HG03025 (cell line): ENCODE measurements around the gene JAKMIP3.

Experiments
- ATAC-seq: cut with Tn5 transposase; IDR thresholded peaks from one replicate; pipeline ENCODE4 v1.9.1; 2021; ENCODE audit warnings: mild to moderate bottlenecking, moderate library complexity; ENCODE audit not compliant: unreplicated experiment, low FRiP score

JAKMIP3 gene

DNA sequence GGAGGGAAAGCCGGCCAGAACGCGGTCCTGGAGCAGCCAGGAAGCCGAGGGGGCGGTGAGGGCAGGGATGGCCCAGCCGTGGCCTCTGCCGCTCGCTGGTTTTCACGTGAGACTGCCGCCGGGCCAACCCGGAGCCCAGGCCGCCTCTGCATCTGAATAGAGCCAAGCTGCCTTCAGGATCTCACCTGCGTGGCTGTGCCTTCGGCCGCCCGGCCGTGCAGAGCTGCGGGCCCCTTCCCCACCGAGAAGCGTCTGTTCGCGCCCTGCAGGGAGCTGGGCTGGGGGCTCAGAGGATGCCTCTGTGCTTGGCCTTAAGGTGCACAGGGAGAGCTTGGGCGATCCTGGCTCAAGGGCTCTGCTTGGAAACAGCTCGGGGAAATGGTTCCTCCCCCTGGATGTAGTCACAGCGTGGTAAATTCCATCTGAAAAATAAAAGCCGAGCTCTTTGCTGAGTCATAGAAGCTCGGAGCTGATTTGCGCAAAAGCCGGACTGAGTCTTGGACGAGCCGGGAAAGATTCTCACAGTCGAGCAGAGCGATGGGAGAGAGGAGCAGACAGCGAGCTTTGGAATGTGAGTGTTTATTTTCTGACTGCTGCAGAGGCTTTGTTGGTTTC, at the start of gene JAKMIP3:
JAKMIP3 (plus strand) TSS at position 456 of the 615 bp plus-strand sequence. CDS start 38,863 bp downstream, outside the sequence.
- no peak for ATAC-seq

DNA sequence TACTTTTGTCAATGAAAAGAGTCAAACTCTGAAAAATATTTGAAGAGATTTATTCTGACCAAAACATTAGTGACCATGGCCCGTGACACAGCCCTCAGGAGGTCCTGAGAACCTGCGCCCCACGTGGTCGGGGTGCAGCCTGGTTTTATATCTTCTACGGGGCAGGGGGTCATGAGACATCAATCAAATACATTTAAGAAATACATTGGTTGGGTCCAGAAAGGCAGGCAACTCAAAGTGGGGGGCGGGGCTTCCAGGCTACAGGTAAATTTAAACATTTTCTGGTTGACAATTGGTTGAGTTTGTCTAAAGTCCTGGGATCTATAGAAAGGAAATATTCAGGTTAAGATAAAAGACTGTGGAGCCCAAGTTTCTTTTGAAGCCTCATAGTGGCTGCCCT, 49.2 kb upstream of the JAKMIP3 start:
- ATAC-seq, result no peak

DNA sequence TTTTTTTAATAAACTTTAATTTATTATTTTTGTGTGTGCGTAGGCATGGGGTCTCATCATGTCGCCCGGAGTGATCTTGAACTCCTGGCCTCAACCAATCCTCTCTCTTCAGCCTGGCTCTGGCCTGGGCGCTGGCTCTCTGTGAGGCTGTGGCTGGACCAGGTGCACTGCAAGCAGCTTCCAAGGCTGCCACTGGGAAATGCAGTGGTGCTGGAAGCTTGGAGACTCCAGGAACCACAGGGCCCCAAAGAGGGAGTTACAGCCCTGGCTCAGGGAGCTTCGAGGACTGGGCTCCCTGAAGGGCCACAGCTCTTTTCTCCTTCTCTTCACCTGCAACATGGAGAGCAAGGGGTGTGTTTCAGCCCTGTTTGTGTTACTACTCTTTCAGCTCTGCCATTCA, 47.3 kb upstream of the JAKMIP3 start:
- ATAC-seq, result no peak

DNA sequence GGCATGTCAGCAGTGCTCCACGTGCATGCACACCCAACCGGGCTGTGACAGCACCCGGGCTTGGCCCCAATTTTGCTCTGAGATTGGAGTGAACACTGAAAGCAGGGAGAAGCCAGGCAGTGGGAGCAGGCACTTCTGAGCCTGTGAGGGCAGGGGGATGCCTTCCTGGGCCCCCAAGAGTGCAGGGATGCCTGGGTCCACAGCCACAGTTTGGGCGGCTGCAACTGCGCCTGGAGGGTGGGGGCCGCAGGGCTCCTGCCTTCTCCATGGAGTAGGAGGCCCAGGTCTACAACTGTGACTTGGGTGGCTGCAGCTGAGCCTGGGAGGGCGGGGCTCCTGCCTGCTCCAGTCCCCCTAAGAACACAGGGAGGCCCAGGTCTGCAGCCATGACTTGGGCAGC, 46.4 kb upstream of the JAKMIP3 start:
- ATAC-seq, result no peak

DNA sequence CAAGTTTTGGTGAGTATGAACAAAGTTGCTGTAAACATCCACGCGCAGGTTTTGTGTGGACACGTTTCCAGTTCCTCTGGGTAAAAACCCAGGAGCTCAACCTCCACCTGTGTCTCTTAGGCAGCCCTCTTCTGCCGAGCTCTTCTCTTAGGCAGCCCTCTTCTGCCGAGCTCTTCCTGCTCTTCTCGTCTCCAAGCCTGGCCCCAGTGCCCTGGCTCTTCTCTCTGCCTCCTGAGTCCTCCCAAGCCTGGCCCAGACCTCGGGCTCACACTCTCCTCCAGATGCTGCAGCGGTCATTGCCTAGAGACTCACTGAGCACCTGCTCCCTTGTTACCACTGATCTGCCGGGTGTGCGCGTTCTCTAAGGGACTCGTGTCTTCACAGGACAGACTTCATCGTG, 45.3 kb upstream of the JAKMIP3 start:
- ATAC-seq, result no peak

DNA sequence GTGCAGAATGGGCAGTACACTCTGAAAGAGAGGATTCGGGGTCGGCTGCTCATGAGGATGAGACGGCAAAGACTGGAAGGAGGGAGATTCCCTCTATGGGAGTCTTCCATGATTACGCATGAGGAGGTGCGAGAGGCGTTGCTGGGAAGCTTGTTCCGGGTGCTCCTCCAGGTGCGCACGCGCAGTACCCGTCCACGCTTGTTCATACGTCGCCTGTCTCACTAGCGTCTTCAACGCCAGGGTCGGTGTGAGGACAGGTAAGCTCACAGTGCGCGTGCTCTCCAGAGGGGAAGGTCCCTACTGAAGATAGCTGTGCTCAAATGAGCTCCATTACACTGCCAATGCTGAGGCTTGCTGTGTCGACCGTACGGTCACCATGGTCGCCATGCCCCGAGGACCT, 44.7 kb upstream of the JAKMIP3 start:
- no peak for ATAC-seq

DNA sequence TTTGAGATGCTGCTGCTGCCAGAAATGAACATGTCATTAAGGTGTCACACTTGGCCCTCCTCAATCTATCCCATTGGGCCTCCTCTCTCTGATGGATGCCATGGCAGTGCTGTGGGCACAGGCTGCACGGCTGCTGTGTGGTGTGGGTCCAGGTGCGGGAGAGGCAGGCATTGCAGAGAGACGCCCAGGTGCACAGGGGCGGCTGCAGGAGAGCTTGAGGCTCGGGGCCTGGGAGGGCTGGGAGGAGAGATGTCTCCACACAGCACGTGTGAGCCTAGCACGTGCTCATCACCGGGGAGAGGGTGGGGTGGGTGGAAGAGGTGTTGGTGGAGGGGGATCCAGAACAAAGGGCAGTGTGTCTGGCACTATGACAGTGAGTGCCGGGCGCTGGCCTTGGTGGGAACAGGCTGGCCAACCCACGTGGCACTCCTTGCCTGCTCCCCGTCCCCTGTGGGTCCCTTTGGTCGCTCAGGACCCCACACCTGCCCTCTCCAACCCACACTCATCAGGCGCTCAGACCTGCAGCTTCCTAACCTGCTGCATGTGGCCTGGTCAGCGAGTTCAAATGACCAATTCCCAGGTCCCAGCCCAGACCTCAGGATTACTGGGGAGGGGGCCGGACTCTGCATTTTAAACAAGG, 44.1 kb upstream of the JAKMIP3 start:
- no peak for ATAC-seq

DNA sequence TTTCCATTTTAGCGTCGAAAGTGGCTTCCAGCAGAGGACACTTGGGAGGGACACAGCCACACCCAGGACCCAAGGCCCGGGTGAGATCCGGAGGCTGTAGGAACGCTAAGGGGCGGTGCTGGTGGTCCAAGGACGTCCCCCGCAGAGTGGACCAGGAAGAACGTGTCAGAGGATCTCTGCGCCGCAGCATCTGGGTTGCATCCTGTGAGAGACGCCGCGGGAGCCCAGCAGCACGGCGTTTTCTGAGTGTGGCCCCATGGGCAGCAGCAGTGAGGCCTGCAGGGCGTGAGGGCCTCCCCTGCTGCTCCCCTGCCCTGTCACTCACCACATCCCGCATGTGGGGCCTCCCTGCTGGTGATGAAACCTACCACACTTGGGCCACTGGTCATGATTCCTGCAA, 43.5 kb upstream of the JAKMIP3 start:
- ATAC-seq, result no peak

DNA sequence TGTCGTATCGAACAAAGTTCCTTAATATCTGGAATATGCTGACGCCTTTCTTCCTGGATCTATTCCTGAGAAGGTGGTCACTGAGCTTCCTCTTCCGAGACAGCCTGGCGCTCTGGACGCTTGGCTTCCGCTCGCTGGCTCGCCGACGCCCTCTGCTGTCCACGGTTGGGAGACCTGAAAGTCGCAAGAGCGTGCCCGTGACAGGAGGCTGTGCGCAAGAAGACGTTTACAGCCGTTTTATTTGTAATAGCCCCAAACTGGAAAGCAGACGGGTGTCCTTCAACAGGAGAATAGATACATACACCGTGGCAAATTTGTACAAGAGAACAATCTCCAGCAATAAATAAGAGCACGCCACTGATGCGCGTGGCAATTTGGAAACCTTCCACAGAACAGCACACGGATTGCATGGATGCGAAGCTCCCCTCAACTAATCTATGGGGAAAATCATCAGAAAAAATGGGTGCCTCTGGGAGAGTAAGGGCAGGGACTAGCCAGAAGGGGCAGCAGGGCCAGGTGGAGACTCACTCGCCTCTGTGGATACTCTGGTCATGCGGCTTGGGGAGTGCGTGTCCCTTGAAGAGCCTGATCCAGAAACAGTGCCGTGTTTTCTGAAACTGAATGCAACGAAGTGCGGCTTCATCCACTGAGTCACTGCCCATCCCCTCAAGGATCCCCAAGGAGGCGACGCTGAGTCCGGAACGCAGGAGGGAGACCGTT, 42.5 kb upstream of the JAKMIP3 start:
- ATAC-seq, result peak; percentile 57

DNA sequence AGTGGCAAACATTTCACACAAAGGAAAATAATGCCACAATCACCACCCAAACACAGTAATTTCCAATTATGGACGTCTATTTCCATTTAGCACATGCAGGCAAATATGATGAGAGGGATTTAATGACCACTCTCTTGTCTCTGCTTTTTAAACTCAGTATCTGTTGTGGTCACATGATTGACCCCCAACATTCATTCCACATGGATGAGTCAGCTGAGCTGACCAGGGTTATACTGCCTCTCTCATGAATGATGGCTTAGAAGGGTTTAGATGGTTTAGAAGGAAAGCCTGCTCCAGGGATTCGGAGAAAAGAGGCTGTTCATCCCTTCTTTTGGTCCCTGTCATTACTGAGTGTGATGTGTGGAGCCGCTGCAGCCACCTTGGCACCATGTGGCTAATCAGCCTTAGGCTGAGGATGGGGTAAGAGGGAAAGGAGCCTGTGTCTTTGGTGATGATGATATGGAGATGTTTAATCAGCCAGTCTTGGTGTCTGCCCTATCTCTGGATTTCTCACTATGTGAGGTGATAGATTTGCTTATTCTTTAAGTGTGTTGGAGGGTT, 38.2 kb upstream of the JAKMIP3 start:
- no peak for ATAC-seq

DNA sequence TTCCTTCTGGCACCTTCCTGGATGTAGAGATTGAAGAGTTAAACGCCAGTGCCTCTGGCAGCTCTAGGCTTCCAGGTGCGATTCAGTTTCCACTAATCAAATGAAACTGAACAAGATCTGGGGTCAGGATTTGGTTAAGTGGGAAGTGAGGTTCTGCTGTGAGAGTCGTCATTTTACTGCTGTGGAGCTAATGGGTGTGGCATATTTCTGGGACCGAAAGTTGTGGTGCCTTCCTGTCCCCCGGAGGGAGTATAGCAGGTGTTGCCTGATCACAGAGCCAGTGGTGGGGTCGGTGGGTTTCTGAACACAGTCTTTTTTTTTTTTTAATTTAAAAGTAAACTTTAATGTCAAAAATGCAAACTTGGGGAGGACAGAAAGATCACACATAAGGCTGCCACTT, 37.0 kb upstream of the JAKMIP3 start:
- ATAC-seq, result no peak

DNA sequence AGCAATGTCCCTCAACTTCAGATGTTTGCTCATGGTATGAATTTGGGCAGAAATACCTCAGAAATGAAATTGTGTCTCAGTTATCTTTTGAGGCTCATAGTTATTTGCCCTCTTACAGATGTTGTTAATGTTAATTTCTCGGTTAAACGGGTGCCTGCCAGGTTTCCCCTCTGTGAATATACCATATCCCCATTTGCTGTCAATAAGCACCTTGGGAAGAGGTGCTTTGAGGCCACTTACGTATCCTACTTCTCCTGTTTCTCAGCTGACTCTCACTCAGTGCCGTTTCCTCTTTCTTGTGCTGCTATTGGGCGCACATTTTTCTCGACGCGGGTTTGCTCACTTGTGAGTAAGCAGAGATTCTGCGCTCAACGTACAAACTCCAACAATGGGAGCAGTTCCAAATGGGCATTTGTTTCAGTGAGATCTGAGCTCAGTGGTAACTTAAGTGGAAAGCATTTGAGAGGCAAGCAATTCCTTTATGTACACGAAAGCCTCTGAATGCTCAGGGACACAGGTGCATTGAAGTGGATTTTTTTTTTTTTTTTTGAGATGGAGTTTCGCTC, 34.8 kb upstream of the JAKMIP3 start:
- no peak for ATAC-seq

DNA sequence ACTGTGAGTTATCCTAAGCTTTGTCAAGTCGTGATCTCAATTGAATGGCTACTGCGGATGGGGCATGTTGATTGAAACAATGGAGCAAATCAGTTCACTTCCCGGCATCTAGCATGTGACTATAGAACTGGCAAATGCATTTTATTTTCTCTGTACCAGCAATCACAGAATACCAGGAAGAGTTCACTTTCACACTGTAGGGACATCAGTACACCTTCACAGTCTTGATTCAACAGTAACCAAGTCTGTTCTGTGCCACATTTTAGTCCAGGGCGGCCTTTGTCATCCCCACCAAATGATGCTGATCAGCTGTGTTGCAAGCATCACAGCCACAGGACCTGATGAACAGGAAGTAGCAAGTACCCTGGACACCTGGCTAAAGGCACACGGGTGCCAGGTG, 32.1 kb upstream of the JAKMIP3 start:
- ATAC-seq, result no peak

DNA sequence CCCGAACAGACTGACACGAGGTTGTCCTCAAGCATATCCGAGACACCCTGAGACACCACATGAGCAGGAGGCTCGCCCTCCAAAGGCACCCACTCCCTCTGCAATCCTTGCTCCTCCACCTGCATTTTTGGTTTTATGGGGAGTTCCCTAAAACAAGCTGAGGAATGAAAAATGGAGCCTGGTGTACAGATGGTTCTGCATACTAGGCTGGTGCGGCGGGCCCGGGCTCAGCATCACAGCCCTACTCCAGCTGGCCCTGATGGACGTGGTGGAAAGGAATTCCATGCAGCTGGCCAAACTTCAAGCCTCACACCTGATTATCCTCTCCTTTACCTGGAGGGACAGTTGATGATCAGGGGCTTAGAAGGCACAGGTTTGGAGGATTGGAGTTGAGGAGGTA, 30.3 kb upstream of the JAKMIP3 start:
- no peak for ATAC-seq

DNA sequence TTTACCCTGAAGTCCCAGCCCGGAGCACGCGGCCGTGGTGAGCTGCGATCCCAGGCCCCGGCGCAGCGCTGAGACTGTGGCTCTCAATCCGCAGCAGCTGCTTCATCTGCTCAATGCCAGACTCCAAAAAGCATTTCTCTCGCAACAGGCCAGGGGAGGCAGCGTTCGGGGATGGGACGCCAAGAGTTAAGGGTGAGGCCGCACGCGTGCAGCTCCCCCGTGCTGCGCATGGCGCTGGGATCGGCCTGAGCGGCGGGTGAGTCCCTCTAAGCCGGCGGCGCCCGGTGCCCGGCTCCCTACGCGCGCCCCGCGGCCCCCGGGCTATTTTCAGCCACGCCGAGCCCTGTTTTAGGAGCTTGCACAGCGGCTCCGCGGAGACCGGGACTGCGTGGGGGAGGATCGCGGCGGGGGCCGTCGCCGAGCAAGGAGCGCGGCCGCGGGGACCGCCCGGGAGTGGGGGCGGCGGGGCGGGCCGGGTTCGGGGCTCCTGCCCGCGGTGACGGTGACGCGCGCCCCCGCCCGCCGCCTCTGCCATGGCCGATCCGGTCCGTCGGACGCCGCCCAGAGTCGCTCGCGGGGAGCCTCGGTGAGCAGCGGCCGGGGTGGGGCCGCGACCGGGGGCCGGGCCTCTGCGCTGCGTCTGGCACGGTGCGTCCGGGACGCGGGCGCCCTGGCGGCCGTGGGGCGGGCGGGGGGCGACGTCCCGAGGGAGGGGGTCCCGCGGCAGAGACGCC, 29.4 kb upstream of the JAKMIP3 start:
- no peak for ATAC-seq

DNA sequence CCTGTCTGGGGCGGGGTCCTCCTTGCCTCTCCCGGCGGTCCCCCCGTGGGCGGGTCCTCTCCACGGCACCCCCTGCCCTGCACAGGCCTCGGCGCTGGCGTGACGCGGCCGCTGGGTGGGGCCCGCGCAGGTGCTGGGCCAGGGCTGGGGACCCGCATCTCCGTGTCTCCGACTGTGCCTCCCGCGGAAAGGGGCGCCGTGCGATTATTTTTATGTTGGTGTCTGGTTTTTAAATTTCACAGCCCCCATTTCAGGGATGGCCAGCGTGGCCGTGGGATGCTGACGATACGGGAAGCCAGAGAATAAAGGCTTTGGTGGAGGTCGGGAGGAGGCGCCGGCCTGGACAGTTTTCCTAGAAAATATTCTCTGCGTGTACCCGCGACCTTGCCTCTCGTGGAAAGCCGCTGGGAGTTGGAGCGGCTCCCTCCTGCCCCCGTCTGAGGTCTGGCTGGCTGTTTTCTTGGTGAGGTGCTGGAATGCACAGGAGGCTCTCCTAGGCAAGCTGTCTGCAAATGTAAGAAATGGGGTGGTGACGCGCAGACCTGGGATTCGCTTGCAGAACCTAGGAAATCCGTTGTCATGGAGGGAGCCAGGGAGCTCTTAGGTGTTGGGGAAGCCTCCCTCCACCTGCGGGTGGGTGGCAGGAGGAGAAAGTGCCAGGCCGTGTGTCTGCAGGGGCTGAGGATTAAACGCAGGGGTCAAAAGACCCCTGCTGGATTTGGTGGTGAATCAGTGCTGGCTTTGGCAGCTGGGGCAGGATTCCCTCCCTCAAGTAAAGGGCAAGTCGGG, 28.7 kb upstream of the JAKMIP3 start:
- no peak for ATAC-seq

DNA sequence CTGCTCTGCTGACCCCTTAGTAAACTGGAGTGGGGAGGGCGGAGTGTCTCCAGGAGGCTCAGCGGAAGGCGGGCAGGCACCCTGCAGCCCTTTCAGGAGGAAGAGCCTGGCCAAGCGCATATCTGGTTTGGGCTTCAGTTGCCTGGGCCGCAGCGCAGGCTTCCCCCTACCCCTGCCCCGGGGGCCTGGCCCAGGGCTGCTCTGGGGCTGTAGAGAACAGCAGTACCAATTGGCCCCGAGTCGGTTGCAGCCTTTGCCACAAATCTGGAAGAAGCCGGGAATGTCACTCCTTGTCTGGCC, 28.1 kb upstream of the JAKMIP3 start:
- no peak for ATAC-seq

DNA sequence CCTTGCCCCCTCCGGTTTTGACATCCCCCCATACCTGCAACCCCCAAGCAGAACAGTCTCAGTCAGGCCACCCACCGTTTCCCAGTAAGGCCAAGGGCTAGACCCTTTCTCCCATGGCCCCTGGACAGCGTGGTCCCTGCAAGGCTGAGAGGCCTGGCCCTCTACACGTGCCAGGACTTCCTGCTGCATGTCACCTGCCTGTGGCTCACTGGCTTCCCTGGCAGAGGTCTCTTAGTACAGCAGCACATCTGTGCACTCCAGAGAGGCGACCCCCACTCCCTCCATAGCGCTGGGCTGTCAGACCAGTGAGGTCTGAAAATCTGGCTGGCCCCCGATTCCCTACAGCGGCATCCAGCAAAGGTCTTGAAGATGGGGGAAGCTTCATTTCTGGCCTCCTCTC, 26.4 kb upstream of the JAKMIP3 start:
- ATAC-seq, result no peak

DNA sequence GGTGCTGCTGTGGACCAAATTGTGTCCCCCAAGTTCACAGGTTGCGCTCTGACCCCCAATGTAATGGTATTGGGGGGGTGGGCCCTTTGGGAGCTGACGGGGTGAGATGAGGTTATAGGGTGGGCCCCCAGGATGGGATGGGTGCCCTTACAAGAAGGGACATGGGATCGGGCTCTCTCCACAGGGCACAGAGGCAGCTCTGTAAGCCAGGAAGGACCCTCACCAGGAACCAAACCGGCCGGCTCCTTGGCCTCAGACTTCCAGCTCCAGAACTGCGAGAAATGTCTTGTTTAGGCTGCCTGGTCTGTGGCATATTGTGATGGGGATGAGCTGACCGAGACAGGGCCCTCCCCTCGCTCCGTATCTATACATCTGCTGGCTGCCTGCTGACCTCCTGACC, 25.7 kb upstream of the JAKMIP3 start:
- no peak for ATAC-seq

DNA sequence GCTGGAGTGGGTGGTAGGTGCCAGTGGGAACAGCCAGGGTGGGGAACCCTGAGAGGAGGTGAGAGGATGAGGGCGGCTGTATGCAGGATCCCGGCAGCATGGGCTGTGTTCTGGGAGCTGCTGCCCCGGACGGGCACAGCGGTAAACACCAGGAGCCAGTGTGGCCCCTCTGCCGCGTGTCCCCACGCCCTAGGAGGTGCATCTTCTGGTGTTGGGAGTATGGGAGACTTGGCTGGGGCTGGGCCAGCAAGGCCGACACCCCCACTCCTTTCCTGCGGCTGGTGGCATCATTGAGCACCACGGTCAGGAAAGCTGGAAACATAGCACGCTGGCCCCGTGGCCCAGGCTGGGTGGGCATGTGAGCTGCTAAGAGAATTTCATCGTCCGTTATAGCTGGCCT, 24.4 kb upstream of the JAKMIP3 start:
- no peak for ATAC-seq
